HG03103 (cell line): ENCODE measurements around the gene MARCHF3.

ENCODE experiments used
- ATAC-seq: cut with Tn5 transposase; IDR thresholded peaks from one replicate; pipeline ENCODE4 v1.9.1; 2021; ENCODE audit warnings: low read depth; ENCODE audit not compliant: unreplicated experiment

MARCHF3 gene

DNA sequence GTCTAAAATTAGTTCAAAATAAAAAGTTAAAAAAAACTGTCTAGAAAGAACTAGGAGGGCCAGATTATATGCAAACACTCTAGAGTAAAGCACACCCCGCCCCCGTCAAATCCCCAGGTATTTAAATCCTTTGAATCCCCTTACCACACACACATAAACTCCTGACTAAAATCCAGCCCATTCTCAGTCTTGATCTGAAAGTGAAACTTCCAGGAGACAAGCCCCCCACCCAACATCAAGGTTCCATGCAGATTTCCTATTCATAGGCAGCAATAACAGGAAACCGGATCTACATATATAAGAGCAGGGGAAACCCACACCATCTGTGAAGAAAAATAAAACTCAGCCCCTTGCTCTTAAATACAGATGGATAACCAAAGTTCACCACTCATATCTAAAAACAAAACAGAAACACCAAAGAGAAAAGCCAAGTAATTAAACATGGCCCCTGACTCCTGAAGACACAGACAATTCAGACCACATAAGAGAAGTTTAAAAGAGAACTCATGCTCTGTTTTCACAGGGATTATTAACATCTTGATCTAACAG lies 42.3 kb downstream of the MARCHF3 start:
- peak; percentile 85 for ATAC-seq

DNA sequence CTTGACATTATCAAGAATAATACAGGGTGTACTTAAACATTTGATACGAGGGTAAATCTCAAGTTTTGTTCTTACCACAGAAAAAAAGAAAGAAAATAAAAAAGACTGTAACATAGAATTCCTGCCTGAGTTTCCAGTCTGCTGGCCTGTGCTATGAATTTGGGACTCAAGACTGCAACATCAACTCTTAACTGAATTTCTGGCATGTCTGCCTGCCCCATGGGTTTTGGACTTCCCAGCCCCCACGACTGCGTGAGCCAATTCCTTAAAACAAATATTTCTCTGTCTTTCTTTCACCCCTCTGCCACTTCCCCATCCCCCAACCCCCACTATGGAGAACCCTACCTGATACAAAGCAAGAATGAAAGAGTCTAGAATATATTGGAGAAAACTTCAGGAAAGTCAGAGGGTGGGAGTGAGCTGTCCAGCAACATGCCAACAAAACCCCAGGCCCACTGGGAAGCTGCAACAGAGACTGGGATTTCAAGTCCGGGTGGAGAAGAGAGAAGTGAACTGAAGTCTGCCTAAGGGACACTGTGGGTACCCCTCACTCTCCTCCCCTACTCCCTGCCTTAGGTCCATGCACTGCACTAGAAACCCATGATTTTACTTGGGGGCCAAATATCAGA lies 43.0 kb downstream of the MARCHF3 start:
- ATAC-seq = no peak

DNA sequence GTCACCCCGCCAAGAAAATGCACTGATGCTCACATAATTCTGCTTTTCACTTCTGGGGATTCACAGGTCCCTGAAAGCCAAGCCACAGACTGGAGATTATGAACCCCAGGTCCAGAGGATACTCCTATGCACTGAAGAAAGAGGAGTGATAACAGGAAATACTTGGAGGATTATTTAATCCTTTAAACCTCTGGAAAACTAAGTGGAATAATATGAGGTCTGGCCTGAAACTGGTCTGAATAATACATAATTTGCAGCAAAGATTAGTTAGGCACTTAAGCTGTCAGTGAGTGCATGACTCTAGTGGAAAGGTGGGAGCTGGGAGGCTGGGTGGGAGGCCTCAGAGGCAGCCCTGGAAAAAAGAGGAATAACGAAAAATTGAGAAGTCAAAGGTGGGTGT lies 45.7 kb downstream of the MARCHF3 start:
- no peak for ATAC-seq

DNA sequence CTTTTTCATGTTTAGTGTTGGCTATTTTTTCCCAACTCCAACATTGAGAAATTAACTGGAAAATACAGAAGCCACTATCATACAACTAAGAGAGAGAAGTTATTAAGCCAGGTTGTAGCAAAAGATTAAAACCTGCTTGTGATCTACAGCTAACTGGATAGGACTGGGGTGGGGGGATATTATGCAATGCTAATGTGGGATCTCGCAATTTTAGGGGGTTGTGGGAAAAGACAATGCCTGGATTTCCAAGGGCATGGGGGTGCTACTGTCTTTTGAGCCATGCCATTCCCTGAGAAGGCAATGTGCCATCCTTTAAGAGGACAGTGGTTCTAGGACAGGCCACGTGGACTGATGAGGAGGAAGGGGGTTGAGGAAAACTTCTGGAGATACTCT lies 46.5 kb downstream of the MARCHF3 start:
- ATAC-seq = no peak

GRCh38 chr5:126982926-126983873 lies 47.2 kb downstream of the MARCHF3 start:
- no peak for ATAC-seq

DNA sequence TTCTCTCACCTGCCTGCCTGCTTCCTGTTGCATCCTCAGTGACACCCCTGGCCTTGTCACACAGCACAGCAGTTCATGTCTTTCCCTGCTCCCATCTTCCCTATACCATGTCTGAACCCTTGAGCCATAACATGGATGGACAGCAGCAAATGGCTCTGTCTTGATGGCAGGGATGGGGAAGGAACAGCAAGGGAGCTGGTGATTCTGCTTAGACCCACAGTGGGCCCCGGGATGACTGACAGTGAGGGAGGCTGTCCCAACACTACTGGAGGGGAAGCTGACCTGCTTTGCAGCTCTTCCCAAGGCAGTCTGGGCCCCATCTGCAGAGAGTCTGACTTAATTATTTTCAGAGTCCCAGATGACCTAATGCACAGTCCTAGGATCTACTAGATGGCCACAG lies 48.2 kb downstream of the MARCHF3 start:
- no peak for ATAC-seq

GRCh38 chr5:126981701-126982100 lies 48.7 kb downstream of the MARCHF3 start:
- no peak for ATAC-seq

- ATAC-seq = no peak
Observed at GRCh38 chr5:126981222-126981621, 49.1 kb downstream of the MARCHF3 start.

- no peak for ATAC-seq
Observed at GRCh38 chr5:126978258-126978657, 52.1 kb downstream of the MARCHF3 start.

- ATAC-seq = no peak
Observed at GRCh38 chr5:126976520-126977172, 53.7 kb downstream of the MARCHF3 start.

GRCh38 chr5:126975796-126976195 lies 54.6 kb downstream of the MARCHF3 start:
- no peak for ATAC-seq

DNA sequence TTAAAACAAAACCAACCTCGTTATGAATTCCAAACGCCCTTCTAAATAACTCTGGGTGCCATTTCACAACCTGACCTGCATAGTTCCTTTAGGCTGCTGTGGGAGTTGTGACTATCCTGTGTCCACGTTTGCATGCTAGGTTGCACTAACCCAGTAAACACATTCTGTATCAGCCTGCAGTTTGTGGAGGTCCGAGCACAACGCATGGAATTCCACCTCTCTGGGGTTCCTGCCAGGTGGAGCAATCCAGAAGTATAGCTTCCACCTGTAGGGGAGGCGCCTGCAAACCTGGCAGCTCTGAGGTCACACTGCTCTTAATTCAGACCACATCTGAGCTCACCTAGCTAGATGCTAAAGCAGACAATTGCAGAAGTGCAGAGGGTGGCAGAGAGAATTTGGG lies 57.2 kb downstream of the MARCHF3 start:
- ATAC-seq = no peak

- ATAC-seq = peak; percentile 56
Observed at GRCh38 chr5:126972062-126972895, 58.1 kb downstream of the MARCHF3 start.

GRCh38 chr5:126971455-126972031 lies 58.8 kb downstream of the MARCHF3 start:
- no peak for ATAC-seq

- no peak for ATAC-seq
Observed at GRCh38 chr5:126970517-126971017, 59.8 kb downstream of the MARCHF3 start.

DNA sequence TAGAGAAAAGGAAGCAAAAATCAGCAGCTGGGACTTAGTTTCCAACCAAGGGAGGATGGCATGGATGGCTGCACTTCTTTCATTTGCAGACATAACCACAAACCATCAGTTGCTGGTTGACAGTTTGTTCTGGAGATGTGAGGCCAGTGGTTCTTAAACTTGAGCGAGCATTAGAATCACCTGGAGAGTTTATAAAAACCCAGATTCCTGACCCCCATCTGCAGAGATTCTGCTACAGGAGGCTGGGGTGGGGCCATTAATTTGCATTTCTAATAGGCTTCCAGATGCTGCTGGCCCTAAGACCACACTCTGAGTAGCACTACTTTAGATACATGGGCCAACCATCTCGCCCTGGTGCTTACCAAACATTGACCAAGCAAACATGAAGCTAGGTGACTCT lies 60.8 kb downstream of the MARCHF3 start:
- ATAC-seq = peak; percentile 36

DNA sequence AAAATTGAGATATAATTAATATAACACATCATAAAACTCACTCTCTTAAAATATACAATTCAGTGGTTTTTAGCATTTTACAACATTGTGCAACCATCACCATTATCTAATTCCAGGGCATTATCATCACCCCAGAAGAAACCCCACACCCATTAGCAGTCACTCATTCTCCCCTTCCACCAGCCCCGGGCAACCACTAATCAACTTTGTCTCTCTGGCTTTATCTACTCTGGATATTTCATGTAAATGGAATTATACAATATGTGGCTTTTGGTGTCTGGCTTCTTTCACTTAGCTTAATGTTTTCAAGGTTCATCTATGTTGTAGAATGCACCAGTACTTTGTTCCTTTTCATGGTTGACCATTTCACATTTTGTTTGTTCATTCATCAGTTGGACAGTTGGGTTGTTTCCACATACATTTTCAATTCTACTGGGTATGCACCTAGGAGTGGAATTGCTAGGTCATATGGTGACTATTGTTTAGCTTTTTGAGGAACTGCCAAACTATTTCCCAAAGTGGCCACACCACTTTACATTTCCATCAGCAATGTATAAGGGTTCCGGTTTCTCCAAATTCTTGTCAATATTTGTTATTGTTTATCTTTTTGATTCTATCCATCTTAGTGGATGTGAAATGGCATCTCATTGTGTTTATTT lies 62.4 kb downstream of the MARCHF3 start:
- ATAC-seq = no peak

DNA sequence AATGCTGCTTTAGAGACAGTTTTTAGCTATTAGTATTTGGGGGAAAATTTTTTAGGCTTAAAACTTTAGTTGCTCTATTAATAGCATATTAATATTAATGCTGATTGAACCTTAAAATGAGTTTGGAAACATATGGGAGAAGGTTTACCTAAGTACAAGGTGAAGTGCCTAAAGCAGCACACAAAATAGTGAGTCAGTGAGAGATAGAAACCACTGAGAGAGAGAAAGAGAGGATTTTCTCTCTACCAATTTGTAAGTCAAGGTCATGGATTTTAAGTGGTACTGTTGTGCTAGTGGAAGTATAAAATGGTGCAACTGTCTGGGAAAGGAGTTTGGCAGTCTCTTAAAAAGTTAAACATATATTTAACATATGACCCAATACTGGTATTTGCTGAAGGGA lies 64.9 kb downstream of the MARCHF3 start:
- ATAC-seq = no peak

GRCh38 chr5:126965061-126965475 lies 65.3 kb downstream of the MARCHF3 start:
- peak; percentile 33 for ATAC-seq
